Mesendoderm (in vitro differentiated cells): ENCODE measurements around the gene MCF2L2.

ENCODE experiments used
- DNase-seq: peaks from one replicate; pipeline ENCODE4 v3.0.0; 2013
- H2AK5ac ChIP-seq: 2 replicates; pipeline ENCODE4 v1.6.1; 2013; ENCODE audit warnings: low read length, inconsistent platforms
- H2BK120ac ChIP-seq: 2 replicates; pipeline ENCODE4 v1.6.1; 2013; ENCODE audit warnings: low read depth, mild to moderate bottlenecking, low read length, moderate library complexity, mixed read lengths
- H2BK15ac ChIP-seq: replicated peaks from 2 replicates; pipeline ENCODE4 v1.6.1; 2013; ENCODE audit warnings: low read depth, mild to moderate bottlenecking, moderate library complexity
- H2BK5ac ChIP-seq: 2 replicates; pipeline ENCODE4 v1.6.1; 2013; ENCODE audit warnings: low read length, inconsistent platforms
- H3K18ac ChIP-seq: 2 replicates; pipeline ENCODE4 v1.6.1; 2013; ENCODE audit warnings: mild to moderate bottlenecking, low read length, mixed read lengths
- H3K23ac ChIP-seq: one replicate; pipeline ENCODE4 v1.6.1; 2013; ENCODE audit warnings: low read length
- H3K27ac ChIP-seq: 2 replicates; pipeline ENCODE4 v1.5.1; 2013; ENCODE audit warnings: low read depth, mild to moderate bottlenecking, inconsistent platforms, low read length, moderate library complexity
- H3K27me3 ChIP-seq: 2 replicates; pipeline ENCODE4 v1.6.1; 2013; ENCODE audit warnings: low read length, control low read depth, mild to moderate bottlenecking, inconsistent platforms; ENCODE audit not compliant: insufficient read depth, poor library complexity
- H3K36me3 ChIP-seq: 2 replicates; pipeline ENCODE4 v1.6.1; 2013; ENCODE audit warnings: low read length, inconsistent platforms; ENCODE audit not compliant: control insufficient read depth, insufficient read depth
- H3K4ac ChIP-seq: one replicate; pipeline ENCODE4 v1.6.1; 2013; ENCODE audit warnings: low read depth, mild to moderate bottlenecking, low read length, moderate library complexity
- H3K4me1 ChIP-seq: 2 replicates; pipeline ENCODE4 v1.6.1; 2013; ENCODE audit warnings: low read depth, low read length, inconsistent platforms; ENCODE audit not compliant: control insufficient read depth
- H3K4me2 ChIP-seq: 2 replicates; pipeline ENCODE4 v1.6.1; 2013; ENCODE audit warnings: low read length
- H3K4me3 ChIP-seq: 2 replicates; pipeline ENCODE4 v1.5.1; 2013; ENCODE audit warnings: mild to moderate bottlenecking, low read length
- H3K56ac ChIP-seq: one replicate; pipeline ENCODE4 v1.6.1; 2013; ENCODE audit warnings: low read length
- H3K79me1 ChIP-seq: 2 replicates; pipeline ENCODE4 v1.6.1; 2013; ENCODE audit warnings: low read length, inconsistent platforms
- H3K79me2 ChIP-seq: 2 replicates; pipeline ENCODE4 v1.6.1; 2013; ENCODE audit warnings: mild to moderate bottlenecking, low read length; ENCODE audit not compliant: control insufficient read depth, insufficient read depth
- H3K9ac ChIP-seq: 2 replicates; pipeline ENCODE4 v1.6.1; 2013; ENCODE audit warnings: low read length, inconsistent platforms
- H4K5ac ChIP-seq: one replicate; pipeline ENCODE4 v1.6.1; 2013; ENCODE audit warnings: low read length
- H4K8ac ChIP-seq: one replicate; pipeline ENCODE4 v1.6.1; 2013; ENCODE audit warnings: low read depth, mild to moderate bottlenecking, control low read depth, low read length, moderate library complexity
- WGBS: extraction: QIAGEN DNeasy Blood & Tissue Kit; methylation state at CpG from one replicate; pipeline ENCODE4 v1.1.7; 2013; ENCODE audit warnings: low lambda C conversion rate, missing lambda C conversion rate; ENCODE audit not compliant: insufficient coverage; ENCODE audit errors: extremely low coverage; 5-methylcytosine and 5-hydroxymethylcytosine counted together

Gene MCF2L2

DNA sequence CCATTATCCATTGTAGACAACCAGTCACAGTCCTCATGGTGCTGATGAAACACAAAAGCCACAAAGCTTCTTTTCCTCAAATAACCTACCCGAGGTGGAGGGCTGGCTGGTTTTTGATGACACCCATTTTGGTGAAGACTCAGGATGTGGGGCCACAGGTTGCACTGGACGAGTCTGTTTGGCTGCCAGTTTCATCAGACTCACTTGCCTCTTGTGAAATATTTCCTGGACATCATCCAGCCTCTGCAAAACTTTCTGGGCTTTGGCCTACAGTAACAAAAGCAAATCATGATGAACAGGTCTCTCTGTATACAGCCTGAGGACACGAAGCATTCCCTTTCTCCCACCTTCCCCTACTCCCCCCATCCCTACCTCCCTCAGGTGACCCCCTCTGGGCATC, 133.2 kb downstream of the MCF2L2 start:
- Histone ChIP-seq H2AK5ac (no peak overlapping the region), H3K79me2 (no peaks in the 10 kb centered on the region), H3K36me3 (no peaks in the 10 kb centered on the region), H4K8ac (no peak overlapping the region), H3K4ac (no peak overlapping the region), H3K23ac (no peak overlapping the region), H3K4me3 (no peak overlapping the region), H3K4me2 (no peak overlapping the region), H3K79me1 (no peaks in the 10 kb centered on the region), H3K27me3 (no peaks in the 10 kb centered on the region), H2BK15ac (no peak overlapping the region), H3K27ac (no peak overlapping the region), H3K18ac (no peak overlapping the region), H2BK120ac (no peak overlapping the region), H3K56ac (no peak overlapping the region), H2BK5ac (no peak overlapping the region), H3K9ac (no peak overlapping the region), H4K5ac (no peak overlapping the region), H3K4me1 (peaks cover 3% of the 10 kb centered on the region)
- WGBS = no CpG with 5 or more reads among the region's 3 CpGs
- DNase-seq = no peak

DNA sequence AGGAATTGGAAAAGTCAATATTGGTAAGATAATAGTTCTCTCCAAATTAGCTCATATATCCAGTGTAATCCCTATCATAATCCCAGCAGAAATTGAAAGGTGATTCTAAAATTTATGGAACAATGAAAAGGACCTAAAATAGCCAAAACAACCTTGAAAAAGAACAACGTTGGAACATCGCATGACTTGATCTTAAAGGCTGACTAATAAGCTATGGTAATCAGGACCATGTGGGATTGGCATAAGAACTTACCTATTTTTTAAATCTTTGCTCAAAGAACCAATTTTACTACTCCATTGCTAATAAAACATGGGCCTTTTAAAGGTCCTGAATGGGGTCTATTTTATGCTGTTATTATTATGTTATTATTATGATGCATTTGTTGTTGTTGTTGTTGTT, 134.5 kb downstream of the MCF2L2 start:
- no peak overlapping the region for H4K5ac ChIP-seq
- H3K56ac ChIP-seq = no peak overlapping the region
- H3K27ac ChIP-seq = no peak overlapping the region
- H2BK15ac ChIP-seq = no peak overlapping the region
- no CpG with 5 or more reads among the region's 2 CpGs for WGBS
- H3K79me2 ChIP-seq = no peaks in the 10 kb centered on the region
- no peak overlapping the region for H3K4me2 ChIP-seq
- no peak overlapping the region for H3K4me3 ChIP-seq
- no peak overlapping the region for H4K8ac ChIP-seq
- no peaks in the 10 kb centered on the region for H3K79me1 ChIP-seq
- H3K18ac ChIP-seq = no peak overlapping the region
- H2BK5ac ChIP-seq = no peak overlapping the region
- no peak overlapping the region for H3K23ac ChIP-seq
- no peak overlapping the region for H3K9ac ChIP-seq
- H3K4me1 ChIP-seq = peaks cover under 1% of the 10 kb centered on the region
- DNase-seq = no peak
- no peak overlapping the region for H2AK5ac ChIP-seq
- H2BK120ac ChIP-seq = no peak overlapping the region
- no peaks in the 10 kb centered on the region for H3K36me3 ChIP-seq
- no peak overlapping the region for H3K4ac ChIP-seq
- H3K27me3 ChIP-seq = no peaks in the 10 kb centered on the region

DNA sequence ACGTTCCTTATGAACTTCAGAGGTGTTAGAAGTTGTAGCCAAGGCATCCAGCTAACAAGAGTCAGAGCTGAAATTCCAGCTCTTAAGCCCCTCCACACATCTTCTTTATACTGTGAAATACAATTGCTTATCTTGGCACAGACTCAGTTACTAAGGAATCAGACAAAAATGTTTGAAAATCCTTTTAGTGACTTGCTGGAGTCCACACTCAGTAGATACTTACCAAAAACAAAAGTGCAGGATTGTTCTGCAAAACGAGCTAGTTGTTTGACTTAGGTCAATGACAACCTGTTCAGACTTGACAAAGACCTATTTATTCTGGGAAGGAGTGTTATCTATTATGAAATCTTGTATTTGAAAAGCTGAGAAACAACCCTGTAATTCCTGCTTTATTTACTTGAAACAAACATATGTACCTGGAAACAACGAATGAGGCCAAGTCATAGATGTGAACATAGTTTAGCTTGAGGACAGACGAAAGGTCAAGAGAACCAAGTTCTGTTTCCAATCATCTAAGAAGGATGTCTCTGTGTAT, 136.9 kb downstream of the MCF2L2 start:
- Histone ChIP-seq H3K56ac (no peak overlapping the region), H3K79me2 (no peaks in the 10 kb centered on the region), H3K4me3 (no peak overlapping the region), H3K27me3 (no peaks in the 10 kb centered on the region), H4K8ac (no peak overlapping the region), H2BK5ac (no peak overlapping the region), H2BK120ac (no peak overlapping the region), H3K23ac (no peak overlapping the region), H3K4me1 (no peaks in the 10 kb centered on the region), H3K9ac (no peak overlapping the region), H3K4me2 (no peak overlapping the region), H3K18ac (no peak overlapping the region), H2BK15ac (no peak overlapping the region), H3K27ac (no peak overlapping the region), H3K79me1 (no peaks in the 10 kb centered on the region), H4K5ac (no peak overlapping the region), H3K4ac (no peak overlapping the region), H3K36me3 (no peaks in the 10 kb centered on the region), H2AK5ac (no peak overlapping the region)
- WGBS = no CpG with 5 or more reads among the region's 4 CpGs
- no peak for DNase-seq

DNA sequence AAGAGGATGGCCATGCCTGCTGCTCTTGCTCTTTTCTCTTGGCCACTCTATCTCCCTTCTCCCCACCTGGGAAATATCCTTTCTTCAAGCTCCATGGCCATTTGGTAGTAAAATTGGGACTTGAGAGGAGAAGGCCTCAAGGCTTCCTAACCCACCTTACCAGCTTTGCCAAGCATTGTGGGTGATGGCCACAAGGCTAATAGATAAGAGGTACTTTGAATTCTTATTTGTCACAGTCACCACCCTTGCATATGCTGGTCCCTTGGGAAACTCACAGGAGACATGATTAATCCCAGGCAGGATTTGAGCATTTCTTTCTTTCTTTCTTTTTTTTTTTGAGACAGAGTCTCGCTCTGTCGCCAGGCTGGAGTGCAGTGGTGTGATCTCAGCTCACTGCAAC, 138.2 kb downstream of the MCF2L2 start:
- Histone ChIP-seq H3K27me3 (no peaks in the 10 kb centered on the region), H2BK5ac (no peak overlapping the region), H3K4me1 (no peaks in the 10 kb centered on the region), H3K79me1 (no peaks in the 10 kb centered on the region), H3K18ac (no peak overlapping the region), H3K4me2 (no peak overlapping the region), H2BK120ac (no peak overlapping the region), H2BK15ac (no peak overlapping the region), H3K27ac (no peak overlapping the region), H3K4ac (no peak overlapping the region), H2AK5ac (no peak overlapping the region), H3K79me2 (no peaks in the 10 kb centered on the region), H3K9ac (no peak overlapping the region), H4K8ac (no peak overlapping the region), H4K5ac (no peak overlapping the region), H3K56ac (no peak overlapping the region), H3K36me3 (no peaks in the 10 kb centered on the region), H3K23ac (no peak overlapping the region), H3K4me3 (no peak overlapping the region)
- no peak for DNase-seq
- no CpG with 5 or more reads among the region's 2 CpGs for WGBS

DNA sequence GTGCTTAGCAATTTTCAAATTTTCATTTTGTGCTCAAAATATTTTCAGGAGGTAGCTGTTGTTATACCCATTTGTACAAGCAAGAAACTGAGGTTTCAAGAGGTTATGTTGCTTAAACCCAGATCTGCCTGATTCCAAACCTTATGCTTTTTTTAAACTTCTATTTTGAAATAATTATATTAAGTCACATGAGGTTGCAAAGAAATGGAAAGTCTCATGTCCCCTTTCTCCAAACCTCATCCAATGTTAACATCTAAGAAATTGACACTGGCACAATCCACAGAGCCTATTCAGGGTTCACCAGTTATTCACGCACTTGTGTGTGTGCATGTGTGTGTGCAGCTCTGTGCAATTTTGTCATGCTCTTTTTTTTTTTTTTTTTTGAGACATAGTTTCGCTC, 140.3 kb downstream of the MCF2L2 start:
- no peak overlapping the region for H2AK5ac ChIP-seq
- H3K27ac ChIP-seq = no peak overlapping the region
- no peak overlapping the region for H3K4ac ChIP-seq
- no peaks in the 10 kb centered on the region for H3K27me3 ChIP-seq
- H2BK15ac ChIP-seq = no peak overlapping the region
- no peak overlapping the region for H3K56ac ChIP-seq
- H3K18ac ChIP-seq = no peak overlapping the region
- H4K5ac ChIP-seq = no peak overlapping the region
- no peak for DNase-seq
- H4K8ac ChIP-seq = no peak overlapping the region
- whole genome bisulfite sequencing = no CpG with 5 or more reads among the region's 2 CpGs
- H3K23ac ChIP-seq = no peak overlapping the region
- no peaks in the 10 kb centered on the region for H3K4me1 ChIP-seq
- H3K79me2 ChIP-seq = no peaks in the 10 kb centered on the region
- no peaks in the 10 kb centered on the region for H3K36me3 ChIP-seq
- no peak overlapping the region for H3K4me3 ChIP-seq
- no peak overlapping the region for H3K9ac ChIP-seq
- H2BK5ac ChIP-seq = no peak overlapping the region
- no peak overlapping the region for H2BK120ac ChIP-seq
- no peaks in the 10 kb centered on the region for H3K79me1 ChIP-seq
- no peak overlapping the region for H3K4me2 ChIP-seq

DNA sequence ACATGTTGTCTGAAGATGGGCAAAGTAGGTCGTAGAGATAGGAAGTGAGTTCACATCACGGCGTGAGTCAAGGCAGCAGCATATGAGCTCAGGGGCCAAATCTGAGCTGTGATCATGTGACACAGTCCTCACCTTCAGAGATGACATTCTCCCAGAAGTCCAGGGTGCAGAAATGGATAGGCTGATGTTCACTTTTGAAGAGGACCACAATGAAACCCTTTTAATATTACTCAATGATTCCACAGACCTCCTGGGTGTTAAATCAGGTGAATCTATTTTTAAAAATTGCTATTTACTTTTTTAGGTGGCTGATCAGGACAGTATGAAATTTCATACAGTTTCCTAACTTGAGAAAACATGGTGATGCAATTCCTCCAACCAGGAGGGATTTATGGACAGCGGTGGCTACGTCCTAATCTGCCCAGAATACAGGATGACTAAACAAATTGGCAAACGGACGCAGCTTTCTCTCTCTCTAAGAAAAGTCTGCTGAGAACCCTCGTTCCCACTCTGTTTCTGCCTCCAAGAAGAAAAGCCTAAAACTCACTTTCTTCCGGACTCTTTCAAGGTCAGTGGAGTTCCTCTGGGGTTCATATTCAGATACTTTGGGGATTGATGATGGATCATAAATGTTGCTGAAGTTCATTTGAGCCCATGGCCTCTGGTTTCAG, 141.0 kb downstream of the MCF2L2 start:
- H2BK15ac ChIP-seq = no peak overlapping the region
- no peak overlapping the region for H3K4ac ChIP-seq
- H3K36me3 ChIP-seq = no peaks in the 10 kb centered on the region
- no peak overlapping the region for H4K8ac ChIP-seq
- no peak overlapping the region for H3K18ac ChIP-seq
- DNase-seq = no peak
- no peak overlapping the region for H3K4me2 ChIP-seq
- no peak overlapping the region for H2BK120ac ChIP-seq
- H3K4me1 ChIP-seq = no peaks in the 10 kb centered on the region
- no peak overlapping the region for H4K5ac ChIP-seq
- H3K79me2 ChIP-seq = no peaks in the 10 kb centered on the region
- H3K56ac ChIP-seq = no peak overlapping the region
- no CpG with 5 or more reads among the region's 9 CpGs for WGBS
- no peaks in the 10 kb centered on the region for H3K27me3 ChIP-seq
- H3K79me1 ChIP-seq = no peaks in the 10 kb centered on the region
- H2AK5ac ChIP-seq = no peak overlapping the region
- H3K9ac ChIP-seq = no peak overlapping the region
- no peak overlapping the region for H3K23ac ChIP-seq
- H3K27ac ChIP-seq = no peak overlapping the region
- H3K4me3 ChIP-seq = no peak overlapping the region
- H2BK5ac ChIP-seq = no peak overlapping the region
